ENCODE data around the gene EXPH5.
"Not testable (repeated sequence)": the region's sequence is repeated elsewhere in the genome, so short reads cannot be mapped to it uniquely, and the experiment has no call there.

The EXPH5 gene

GRCh38 chr11:108602818-108603217 is 9.2 kb upstream of the EXPH5 start:
- not testable (repeated sequence) for DNase-seq

GRCh38 chr11:108601150-108601549 is 7.6 kb upstream of the EXPH5 start:
- no peak for DNase-seq

GRCh38 chr11:108599978-108600377 is 6.4 kb upstream of the EXPH5 start:
- no peak for DNase-seq

GRCh38 chr11:108597736-108598355 is 4.3 kb upstream of the EXPH5 start:
- DNase-seq = no peak

- DNase-seq = no peak
These were observed 3.1 kb upstream of the EXPH5 start for GRCh38 chr11:108596701-108597100.

- no peak for DNase-seq
These were observed 411 bp upstream of the EXPH5 start for GRCh38 chr11:108593923-108594434.

- no peak for DNase-seq
These were observed 866 bp downstream of the EXPH5 start for GRCh38 chr11:108592591-108593213.

GRCh38 chr11:108591893-108592292 is 1.7 kb downstream of the EXPH5 start:
- DNase-seq = no peak

- no peak for DNase-seq
These were observed 4.4 kb downstream of the EXPH5 start for GRCh38 chr11:108589136-108589535.

- DNase-seq = no peak
These were observed 5.3 kb downstream of the EXPH5 start for GRCh38 chr11:108588287-108588686.

GRCh38 chr11:108587109-108587508 is 6.5 kb downstream of the EXPH5 start:
- DNase-seq = no peak

- no peak for DNase-seq
These were observed 7.0 kb downstream of the EXPH5 start for GRCh38 chr11:108586600-108586999.

GRCh38 chr11:108586185-108586584 is 7.4 kb downstream of the EXPH5 start:
- DNase-seq = not testable (repeated sequence)

GRCh38 chr11:108584973-108585372 is 8.6 kb downstream of the EXPH5 start:
- DNase-seq = no peak

- no peak for DNase-seq
These were observed 12.9 kb downstream of the EXPH5 start for GRCh38 chr11:108580645-108581044.

- DNase-seq = no peak
These were observed 13.5 kb downstream of the EXPH5 start for GRCh38 chr11:108580043-108580442.

GRCh38 chr11:108576523-108576922 is 17.0 kb downstream of the EXPH5 start:
- no peak for DNase-seq

- DNase-seq = no peak
These were observed 18.9 kb downstream of the EXPH5 start for GRCh38 chr11:108574675-108575074.

GRCh38 chr11:108571001-108571400 is 22.6 kb downstream of the EXPH5 start:
- no peak for DNase-seq

GRCh38 chr11:108569896-108570295 is 23.7 kb downstream of the EXPH5 start:
- DNase-seq = no peak

GRCh38 chr11:108568195-108568858 is 25.2 kb downstream of the EXPH5 start:
- no peak for DNase-seq

GRCh38 chr11:108565653-108566052 is 27.9 kb downstream of the EXPH5 start:
- DNase-seq = no peak

- no peak for DNase-seq
These were observed 30.6 kb downstream of the EXPH5 start for GRCh38 chr11:108562746-108563581.

All from NCI-H1436 treated with DMSO at 0.1 percent for 48 hours (cell line).